HG02678 (cell line): ENCODE data around the gene MDM1.

Source experiments
- ATAC-seq: cut with Tn5 transposase; IDR thresholded peaks from one replicate; pipeline ENCODE4 v1.9.1; 2021; ENCODE audit warnings: mild to moderate bottlenecking, moderate library complexity; ENCODE audit not compliant: unreplicated experiment

The MDM1 gene, protein sequence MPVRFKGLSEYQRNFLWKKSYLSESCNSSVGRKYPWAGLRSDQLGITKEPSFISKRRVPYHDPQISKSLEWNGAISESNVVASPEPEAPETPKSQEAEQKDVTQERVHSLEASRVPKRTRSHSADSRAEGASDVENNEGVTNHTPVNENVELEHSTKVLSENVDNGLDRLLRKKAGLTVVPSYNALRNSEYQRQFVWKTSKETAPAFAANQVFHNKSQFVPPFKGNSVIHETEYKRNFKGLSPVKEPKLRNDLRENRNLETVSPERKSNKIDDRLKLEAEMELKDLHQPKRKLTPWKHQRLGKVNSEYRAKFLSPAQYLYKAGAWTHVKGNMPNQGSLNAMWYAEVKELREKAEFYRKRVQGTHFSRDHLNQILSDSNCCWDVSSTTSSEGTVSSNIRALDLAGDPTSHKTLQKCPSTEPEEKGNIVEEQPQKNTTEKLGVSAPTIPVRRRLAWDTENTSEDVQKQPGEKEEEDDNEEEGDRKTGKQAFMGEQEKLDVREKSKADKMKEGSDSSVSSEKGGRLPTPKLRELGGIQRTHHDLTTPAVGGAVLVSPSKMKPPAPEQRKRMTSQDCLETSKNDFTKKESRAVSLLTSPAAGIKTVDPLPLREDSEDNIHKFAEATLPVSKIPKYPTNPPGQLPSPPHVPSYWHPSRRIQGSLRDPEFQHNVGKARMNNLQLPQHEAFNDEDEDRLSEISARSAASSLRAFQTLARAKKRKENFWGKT

DNA sequence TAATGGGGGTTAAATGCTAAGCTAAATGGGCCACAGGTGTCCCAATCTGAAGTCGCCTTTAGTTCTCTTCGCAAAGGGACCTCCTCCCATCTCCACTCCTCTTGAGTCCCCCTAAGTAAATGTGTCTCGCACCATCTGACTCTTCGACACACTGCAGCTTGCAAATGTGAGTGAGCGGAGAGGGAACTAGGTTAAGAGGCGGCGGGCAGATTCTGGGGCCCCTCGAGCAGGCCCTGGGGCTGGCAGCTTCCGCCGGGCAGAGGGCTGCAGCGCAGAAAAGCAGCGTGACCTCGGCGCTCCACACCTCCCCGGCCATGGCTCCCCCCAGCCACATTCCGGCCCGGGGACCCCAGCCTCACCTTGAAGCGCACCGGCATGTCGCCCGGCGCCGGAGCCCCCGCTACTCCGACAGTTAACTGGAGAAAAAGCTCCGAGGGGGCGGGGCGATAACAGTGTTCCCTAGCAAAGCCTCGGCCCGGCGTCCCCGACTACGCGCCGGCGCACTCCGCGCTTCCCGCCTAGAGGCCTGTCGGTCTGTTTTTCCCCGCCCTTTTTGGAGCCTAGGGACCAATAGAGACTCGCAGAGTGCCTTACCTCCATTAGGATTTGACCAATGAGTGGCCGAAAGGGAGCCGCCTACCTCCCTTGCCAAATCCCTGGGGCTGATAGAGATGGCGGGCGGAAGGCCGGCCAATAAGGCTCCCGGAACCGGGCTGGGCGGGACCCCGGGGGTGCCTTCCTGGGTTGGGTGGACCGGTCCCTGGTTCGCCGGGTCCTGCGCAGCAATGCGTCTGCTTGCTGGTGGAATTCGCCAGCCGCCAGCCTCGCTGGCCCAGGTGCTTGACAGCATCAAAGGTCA lies at the start of gene MDM1:
Gene MDM1 (minus strand): TSS at position 494 of the 859 bp plus-strand sequence. CDS start 117 bp downstream, at position 377.
- ATAC-seq, result peak; percentile 98

DNA sequence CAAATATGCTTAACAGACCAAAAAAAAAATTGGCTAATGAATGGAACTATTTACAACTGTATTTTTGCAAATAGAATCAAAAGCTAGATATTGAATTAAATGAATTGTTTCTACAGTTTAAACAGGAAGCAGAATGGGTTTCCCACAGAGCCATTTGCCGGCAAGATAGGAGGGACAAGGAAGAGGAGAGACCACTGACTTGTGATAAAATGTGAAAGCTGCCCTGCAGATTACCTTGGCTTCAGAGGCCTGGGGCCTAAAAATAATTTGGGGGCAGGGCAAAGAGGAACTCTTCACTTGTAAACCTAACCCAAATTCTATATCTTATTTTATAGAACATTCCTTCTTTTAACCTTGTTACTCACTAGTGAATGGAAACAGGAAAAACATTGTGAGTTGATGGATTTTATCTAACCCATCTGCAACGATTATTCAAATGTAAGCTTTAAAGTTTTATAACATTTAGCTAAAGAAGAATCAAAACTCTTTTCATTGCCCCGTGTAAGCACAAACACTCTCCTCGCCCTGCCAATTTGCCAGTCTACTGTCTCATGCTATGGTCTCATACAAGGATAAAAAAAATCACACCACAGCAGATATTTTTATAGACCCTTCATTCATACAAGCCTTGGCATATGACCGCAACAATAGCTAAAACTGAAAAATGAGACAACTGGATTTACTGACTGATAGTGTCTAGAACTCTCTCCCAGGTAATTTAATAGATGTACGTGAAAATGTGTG lies 49.5 kb upstream of the MDM1 start:
- ATAC-seq, result no peak

DNA sequence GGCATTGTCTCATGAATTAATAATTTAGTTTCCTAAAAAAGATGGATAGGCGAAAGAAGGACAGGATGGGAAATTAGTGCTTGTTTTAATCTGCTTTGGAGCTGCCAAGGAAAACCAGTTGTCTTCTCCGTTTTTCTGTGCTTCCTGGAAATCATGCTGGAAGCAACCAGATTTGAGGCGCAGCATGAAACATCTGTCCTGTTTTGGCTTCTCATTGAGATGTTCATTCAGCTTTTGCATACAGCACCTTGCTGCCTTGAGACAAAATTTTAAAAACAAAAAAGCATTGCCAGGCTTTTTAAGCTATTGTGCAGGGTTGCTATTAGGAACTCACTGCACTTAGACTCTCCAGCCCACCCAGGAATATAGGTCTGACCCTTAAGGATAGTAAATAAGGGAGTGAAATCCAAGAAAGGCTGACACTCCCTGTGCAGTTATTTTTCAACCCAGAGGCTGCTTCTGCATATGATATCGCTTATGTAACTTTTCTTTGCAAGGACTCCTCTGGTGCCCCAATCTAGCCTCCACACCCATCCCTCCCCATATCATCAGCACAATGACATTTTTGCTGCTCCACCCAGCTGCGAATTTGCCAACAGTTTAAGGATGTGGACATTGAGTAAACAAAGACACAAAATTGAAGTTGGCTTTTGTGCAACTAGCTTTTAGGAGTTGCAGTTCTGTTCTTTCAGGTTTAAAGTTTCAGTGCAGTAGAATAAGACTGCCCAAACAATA lies 46.9 kb upstream of the MDM1 start:
- ATAC-seq, result no peak

DNA sequence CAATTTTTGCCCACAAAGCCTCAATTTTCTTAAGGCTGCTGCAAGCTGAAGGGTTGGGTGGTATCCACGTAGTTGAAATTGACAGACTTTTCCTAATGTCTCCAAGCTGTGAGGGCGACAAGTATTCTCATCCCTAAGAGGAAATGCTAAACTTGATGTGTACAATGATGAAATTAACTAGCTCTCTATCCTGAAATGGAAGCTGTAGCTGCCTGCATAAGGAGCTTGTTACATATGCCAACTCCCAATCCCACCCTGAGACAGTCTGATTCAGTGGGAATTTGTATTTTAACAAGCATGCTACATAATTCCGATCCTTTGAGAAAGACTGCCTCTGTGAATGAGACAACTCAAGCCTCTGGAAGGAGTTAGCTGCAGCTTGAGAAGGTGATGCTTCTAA lies 45.7 kb upstream of the MDM1 start:
- ATAC-seq, result no peak

DNA sequence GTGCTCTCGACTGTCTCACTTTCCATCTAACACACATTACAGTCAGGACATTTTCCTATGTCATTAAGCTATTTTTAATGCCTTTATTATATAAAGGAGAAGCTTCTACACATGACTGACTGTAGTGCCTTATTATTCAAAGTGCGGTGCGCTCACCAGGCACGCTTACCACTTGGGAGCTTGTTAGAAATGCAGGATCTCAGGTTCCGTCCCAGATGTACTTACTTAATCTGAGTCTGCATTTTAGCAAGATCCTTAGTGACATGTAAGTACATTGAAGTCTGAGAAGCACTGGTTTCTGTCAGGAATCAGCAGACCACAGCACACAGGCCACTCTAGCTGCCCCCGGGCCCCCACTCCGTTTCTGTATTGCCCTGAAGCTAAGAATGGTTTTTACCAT lies 44.7 kb upstream of the MDM1 start:
- no peak for ATAC-seq

DNA sequence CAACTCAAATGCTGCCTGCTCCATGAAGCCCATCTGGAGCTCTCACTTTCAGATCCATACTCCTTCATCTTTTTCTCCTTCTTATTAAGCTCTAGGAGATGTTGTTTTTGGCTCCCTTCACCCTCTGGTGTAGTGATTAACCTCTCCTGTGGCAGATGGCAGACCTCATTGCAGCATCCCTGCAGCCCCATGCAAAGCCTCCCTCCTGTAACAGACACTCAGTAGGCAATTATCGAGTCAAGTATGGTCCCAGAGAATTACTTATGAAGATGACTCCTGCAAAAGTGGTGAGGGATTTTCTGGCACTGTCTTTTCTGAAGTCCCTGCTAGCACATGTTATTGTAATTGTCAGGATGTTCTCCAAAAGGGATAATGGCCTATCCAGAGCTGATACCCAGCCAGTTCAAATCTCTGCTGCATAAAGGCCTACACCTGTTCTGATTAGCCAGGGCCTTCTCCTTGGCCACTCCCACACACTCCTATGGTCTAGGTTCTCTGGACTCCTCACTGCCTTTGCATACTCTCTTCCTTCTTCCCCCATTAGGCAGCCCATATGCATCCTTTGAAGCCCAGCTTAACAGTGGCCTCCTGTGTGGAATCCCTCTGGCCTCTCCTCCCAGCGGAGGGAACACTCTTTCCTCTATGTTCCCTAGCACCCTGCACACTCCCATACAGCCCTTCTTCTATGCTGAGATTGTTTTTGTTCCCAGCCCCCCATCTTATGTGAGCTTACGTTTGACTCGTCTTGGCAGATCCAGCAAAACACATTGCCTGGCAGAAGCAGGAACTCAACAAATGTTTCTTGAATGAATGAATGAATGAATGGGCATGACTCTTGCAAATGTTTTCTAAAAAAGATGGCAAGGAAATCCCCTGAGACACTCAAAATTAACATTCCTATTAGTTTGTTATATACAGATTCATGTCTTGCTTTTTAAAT lies 43.9 kb upstream of the MDM1 start:
- ATAC-seq, result no peak

DNA sequence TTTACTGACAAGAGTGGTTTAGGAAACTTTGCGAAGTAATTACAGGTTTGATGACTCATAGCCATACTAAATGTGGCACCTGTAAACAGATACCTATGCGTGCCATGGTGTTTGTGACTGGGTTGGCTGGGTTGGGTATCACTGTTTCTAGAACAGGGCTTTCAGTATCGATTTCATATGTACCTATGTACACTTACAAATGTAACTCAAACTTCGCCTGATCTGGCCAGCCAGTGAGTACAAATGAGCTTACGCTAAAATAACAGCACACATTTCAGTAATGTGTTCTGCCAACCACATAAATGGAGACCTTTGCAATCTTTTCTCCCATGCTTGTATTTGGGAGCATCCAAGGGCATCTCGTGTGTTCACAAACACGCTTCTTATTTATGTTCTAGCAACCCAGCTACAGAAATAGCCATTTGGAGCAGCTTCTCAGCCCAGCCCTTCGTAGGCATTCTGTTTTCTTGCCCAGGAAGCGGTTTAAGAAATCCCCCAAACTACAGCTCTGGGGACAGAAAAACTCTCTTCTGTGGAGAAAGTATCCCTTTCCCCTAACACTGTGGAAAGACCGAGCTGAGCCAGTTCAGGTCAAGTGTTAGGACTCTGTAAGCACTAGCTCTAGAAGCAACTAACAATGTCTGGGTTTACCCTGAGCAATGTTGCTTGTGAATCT lies 42.3 kb upstream of the MDM1 start:
- peak; percentile 97 for ATAC-seq

DNA sequence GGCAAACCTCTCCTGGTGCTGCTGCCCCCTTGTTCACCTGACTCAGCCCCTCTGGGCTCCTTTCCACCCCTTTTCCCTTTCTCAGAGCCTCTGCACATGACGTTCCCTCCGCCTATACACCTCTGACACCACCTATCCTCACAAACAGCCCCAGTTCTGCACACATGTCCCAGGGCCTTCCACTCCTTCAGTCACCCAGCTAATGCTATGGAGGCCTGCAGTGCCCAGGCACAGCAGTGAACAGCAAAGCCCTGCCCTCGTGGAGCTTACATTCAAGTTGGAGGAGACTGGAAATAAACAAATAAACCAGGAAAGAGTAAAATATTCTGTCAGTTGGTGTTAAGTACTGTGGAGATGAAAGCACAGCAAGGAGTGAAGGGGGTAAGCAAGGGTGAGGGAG lies 38.5 kb upstream of the MDM1 start:
- ATAC-seq, result no peak

DNA sequence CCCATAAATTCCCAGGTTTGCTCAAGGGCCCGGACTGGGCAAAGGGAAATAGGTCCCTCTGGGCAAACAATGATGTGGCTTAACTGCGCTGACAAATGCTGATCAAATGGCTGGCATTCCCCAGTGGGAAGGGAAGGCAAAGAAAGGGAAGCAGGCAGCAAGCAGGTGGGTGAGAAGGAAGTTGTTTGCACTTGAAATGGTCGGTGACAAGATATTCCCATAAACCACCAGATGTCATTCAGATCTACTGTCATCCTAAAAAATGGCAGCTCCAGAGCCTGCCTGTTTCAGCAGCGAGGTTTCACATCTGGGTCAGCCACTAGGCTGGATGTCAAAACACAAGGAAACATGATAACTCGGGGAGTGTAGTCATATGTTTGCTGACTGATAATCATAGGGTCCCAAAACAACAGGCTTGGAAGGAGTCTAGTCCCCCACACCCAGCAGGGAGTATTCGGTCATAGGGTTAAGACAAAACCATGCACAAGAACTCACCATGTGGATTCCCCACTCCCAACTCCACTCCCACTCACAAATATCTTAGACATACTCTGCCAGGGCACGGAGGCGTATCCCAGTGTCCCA lies 37.9 kb upstream of the MDM1 start:
- no peak for ATAC-seq

DNA sequence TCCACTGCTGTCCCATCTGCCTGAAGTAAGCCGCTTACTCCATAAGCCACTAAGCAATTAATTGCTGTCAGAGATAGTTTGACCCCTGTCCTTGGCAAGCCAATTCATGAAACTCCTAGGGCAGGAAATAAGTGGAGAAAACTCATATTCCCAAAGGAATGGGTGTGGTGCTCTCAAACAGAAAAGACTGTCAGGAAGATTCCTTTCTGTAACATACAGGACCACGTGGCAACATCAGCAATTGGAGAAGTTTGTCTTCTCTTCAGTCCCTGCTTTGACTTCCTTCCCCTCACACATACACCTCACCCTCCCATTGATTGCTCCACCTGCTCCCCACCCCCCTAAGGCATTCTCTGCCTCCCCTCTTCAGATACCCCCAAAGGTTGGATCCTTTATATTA lies 36.2 kb upstream of the MDM1 start:
- no peak for ATAC-seq

DNA sequence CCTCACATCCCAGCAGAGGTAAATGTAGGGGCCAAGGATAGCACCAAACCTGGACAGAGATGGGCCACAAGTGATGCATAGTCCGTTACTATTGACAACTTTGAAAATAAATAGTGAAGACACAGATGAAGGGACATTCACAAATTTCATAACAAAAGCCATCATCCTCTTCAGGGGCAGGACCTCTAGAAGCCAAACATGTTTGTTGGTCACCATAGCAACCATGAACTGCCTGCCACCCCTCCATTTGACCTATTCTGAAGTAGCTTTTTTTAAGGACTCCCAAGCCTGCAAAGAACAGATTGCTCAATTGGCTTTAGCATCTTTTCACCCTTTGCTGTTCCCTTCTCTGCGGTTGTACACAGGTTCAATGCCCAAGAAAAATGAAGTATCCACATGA lies 35.7 kb upstream of the MDM1 start:
- ATAC-seq, result no peak

DNA sequence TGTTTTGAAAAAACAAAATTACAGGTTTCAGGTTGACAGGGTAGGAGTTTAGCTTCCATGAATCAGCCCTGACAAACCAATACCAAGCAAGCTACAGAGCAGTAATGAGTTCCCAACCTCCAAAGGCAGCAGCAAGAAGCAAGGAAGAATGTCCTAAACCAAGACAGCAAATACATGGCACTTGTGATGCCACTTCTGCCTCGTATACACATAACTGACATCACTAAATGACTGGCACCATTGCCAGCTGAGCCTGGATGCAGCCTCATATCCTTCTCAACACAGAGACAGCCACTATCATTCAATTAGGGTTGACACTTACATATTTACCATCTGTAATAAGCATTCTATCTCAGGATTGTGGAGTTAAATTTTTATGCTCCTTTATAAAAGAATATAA lies 35.0 kb upstream of the MDM1 start:
- no peak for ATAC-seq

DNA sequence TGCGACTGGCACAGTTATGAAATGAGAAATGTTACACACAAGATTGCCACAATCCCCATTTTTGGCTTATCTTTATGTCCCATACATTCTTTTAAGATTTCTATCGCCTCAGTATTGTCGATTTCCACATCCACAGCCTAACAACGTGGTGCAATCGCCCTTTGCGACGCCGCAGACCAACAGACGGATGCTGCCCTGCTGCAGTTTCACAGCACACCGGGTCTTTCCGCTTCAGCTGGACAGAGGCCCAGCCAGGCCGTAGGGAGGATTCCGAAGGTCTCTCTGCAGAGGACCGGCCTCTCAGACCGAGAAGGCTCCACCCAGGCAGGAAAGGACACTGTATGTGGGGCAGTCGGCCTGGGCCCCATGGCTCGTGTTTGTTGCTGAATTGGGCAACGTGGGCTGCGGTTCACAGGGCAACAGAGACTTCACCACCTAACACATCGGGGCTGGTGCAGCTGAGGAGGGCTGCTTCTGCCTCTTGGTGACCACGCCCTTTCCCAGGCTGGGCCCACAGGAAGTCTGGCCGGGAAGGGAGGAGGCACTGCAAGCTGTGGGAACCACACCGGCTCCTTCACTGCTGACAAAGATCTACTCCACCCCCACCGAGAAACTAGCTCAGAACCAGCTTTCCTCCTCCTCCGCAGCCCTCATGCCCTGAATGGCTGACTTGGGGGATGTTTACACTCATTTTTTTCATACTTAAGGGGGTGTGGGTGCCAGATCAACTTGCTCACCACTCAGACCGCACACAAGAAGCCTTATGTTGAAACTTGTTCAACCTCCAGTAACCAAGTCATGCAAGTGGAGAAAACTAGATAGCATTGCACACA lies 32.9 kb upstream of the MDM1 start:
- peak; percentile 85 for ATAC-seq

DNA sequence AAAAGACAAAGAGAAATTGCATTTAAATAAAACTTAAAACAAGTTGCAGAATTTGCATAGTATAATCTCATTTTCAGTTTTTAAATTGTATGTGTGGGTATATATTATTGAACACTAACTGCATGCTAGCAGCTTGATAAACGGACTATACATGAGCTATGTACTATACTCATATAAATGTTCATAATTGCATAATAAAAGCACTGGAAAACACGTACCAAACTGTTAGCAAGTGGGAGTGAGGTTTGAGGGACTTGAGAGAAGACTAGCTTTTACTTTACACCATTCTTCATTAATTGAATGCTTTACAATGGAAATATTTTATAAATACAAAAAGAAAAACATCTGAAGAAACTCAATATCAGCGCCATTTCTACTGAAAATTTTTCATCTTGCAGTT lies 32.2 kb upstream of the MDM1 start:
- ATAC-seq, result no peak

DNA sequence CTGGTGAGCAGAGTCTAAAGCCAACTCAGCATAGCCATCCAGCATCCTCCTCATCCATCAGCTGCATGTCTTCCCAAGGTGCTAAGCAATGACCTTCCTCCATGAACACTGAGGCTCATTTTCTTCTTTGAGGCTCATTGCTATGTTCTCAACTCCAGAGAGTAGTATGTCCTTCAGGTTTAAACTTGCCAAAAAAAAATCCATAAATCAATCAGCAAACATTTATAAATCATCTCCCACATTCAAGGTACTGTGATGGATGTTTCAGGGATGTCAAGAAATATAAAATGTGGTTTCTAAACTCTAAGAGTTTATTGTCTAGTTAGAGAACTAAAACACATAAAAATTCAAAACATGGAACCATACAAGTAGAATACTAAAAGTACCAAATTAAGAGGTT lies 29.8 kb upstream of the MDM1 start:
- no peak for ATAC-seq

DNA sequence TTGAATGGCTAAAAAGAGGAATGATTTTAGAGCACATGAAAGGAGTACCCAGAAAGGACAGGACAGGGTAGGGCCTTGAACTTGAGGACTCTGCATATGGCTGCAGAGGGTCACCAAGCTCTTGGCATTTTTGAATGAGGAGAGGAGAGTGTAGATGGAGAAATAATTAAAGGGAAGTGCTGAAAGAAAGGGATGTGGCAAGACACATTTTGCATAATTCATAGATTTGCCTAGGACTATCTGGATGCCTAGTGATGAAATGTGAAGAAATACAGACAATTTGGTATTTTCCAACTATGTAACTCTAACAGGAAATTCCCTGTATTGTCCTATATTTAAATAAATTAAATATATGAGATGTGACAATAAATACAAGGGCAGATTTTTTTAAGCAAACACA lies 27.5 kb upstream of the MDM1 start:
- no peak for ATAC-seq
